NCI-H345 (cell line): ENCODE measurements around the gene GRAPL.
"Not testable (repeated sequence)": the region's sequence is repeated elsewhere in the genome, so short reads cannot be mapped to it uniquely, and the experiment has no call there.

Source experiments
- DNase-seq: peaks from one replicate; lab custom pipeline; 2025; lab: John Stamatoyannopoulos, UW

The GRAPL gene

GRCh38 chr17:19136605-19137004, 9.2 kb downstream of the GRAPL start:
- not testable (repeated sequence) for DNase-seq

DNA sequence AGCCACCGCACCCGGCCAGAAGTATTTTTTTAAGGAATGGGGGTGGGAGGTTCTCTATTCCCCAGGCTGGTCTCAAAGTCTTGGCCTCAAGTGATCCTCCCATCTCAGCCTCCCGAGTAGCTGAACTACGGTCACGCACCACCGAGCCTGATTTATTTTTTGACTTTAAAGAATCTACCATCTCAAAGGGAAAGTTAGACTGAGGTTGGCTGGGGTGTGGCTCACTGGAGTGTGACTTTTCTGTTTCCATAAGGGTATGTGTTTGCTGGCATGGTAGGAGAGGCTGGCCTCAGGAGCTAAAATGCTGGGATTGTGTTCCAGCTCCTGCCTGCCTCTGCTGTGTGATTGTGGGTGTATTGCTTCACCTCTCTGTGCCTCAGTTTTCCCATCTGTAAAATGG, 10.6 kb downstream of the GRAPL start:
- not testable (repeated sequence) for DNase-seq

- DNase-seq, result not testable (repeated sequence)
Measured at GRCh38 chr17:19141366-19142155, 14.2 kb downstream of the GRAPL start.

DNA sequence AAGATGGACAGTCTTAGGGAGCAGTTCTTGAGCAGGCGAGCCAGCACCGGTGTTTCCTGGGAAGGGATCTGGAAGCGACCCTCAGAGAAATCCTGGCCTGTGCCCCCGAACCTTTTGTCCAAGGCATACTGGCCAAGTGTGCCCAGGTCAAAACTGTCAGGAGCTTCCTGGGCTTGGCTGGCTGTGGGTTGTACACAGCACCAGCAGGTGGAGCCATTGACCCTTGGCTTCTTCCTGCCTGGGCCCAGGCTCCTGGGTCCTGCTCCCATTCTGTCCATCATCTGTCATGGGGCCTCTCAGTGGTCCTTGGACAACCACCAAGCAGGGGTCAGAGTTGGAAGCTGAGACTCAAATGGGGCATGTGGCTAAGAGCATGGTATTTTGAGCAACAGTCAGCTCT, 15.0 kb downstream of the GRAPL start:
- DNase-seq, result not testable (repeated sequence)

DNA sequence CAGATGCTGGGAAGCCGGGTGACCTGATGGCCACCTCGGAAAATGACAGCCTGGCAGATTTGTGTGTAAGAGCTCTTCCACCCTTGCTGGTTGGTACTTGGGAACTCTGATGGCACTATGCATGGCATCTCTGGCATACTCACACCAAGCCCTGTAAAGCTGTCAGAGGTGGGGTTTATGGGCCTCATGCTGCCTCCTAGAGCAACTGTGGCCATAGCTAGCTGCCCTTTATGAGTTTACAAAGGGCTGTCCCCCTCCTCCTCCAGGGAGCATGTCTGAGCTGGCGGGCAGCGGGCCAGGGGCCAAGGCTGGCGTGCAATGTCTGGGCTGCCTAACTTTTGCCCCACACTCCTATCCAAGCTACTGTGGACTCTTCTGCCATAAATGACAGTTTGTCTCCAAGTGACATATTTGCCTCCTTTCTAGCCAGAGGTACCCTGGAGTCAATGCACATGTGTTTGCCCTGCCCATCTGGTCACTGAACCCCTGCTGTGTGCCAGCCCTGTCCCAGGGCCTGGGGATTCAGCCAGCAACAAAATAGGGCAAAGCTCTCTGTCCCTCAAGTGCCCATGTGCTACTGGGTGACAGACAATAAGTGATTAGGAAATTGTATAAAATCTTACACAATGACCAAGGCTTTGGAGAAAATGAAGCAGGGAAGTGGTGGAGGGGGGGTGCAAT, 15.8 kb downstream of the GRAPL start:
- DNase-seq, result not testable (repeated sequence)

DNA sequence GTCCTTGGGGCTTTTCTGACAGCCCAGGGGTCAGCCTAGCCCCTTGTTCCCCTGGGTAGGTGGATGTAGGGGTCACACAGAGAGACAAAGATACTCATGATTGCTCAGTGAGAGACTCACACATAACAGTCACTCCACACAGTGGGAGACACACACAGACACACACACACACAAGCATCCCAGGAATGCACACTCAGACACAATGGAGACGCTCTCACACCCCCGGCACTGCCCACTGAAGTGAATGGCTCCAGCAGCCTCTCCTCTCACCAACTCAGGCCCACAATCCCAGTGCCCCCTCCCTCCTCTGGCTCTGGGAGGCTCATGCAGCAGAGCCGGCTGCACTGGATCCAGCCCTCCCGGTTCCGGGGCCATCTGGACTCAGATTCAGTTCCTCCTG, 17.0 kb downstream of the GRAPL start:
- DNase-seq, result not testable (repeated sequence)

DNA sequence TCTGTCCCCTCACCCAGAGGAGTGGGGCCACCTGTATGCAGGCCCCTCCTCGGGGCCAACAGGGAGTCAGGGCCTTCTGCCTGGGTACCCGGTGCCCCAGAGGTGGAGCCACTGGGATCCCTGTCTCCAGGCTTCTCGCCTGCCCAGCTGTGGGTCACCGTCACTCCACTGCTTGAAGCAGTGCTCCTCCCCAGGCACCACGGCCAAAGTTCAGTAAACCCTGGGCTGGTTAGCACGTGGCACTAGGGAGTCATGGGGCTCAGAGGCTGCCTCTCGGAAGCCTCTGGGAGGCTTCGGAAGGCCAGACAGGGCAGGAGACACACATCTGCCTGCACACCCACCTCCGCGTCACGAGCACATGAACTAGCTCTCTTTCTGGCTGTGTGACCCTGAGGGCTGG, 18.1 kb downstream of the GRAPL start:
- not testable (repeated sequence) for DNase-seq

- not testable (repeated sequence) for DNase-seq
Measured at GRCh38 chr17:19150678-19151615, 23.6 kb downstream of the GRAPL start.

GRCh38 chr17:19157628-19158027, 30.2 kb downstream of the GRAPL start:
- not testable (repeated sequence) for DNase-seq

- not testable (repeated sequence) for DNase-seq
Measured at GRCh38 chr17:19158478-19158877, 31.1 kb downstream of the GRAPL start.

DNA sequence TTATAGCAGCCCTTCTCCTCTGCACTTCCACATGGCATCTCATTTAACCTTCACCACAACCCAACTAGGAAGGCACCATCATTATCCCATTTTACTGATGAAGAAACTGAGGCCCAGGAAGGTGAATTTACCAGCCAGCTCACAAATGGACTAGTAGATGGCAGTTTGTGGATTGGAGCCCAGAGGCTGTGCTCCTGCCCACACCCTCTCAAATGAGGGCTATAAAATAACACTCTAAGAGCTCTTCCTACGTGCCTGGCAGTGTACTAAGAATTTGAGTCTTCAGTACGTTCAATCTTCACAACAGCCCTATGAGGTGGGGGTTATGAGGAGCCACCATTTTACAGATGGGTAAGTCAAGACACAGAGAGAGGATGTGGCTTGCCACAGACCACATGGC, 31.5 kb downstream of the GRAPL start:
- DNase-seq, result not testable (repeated sequence)

GRCh38 chr17:19161308-19162107, 34.1 kb downstream of the GRAPL start:
- DNase-seq, result not testable (repeated sequence)

DNA sequence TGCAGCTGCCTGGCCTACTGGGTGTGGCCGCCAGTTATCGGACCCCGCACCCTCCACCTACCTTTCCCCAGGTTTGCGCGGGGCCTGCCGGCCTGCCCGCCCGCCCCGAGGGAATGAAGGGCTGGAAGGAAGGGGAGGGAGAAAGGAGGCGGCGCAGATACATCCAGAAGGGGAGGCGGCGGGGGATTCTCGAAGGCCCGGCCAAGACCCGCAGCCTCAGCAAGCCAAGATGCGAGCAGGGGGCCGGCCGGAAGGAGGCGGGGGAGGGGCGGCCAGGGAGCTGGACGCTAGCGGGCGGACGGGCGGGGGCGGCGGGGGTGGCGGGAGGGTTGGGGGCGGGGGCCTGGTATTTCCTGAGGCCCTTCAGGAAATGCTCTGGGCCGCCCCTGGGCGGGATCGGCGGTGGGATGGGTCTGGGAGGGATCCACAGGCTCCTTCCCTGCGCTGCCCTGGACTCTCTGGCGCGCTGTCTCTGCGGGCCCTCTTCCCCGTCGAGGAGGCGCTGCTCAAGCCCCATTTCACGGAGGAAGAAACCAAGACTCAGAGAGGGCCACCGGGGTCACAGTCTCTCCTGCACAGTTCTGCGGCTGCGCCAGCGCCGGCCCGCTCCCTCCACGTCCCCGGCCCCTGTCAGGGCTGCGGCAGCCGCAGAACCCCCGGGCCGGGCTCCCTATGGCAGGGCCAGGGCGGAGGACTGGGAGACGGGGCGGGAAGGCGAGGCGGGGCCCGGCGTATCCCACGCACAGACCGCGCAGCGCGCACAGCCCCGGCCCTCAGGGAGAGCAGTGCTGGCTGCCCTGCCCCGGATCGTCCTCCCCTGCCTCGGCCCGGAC, 35.2 kb downstream of the GRAPL start:
- DNase-seq, result not testable (repeated sequence)

DNA sequence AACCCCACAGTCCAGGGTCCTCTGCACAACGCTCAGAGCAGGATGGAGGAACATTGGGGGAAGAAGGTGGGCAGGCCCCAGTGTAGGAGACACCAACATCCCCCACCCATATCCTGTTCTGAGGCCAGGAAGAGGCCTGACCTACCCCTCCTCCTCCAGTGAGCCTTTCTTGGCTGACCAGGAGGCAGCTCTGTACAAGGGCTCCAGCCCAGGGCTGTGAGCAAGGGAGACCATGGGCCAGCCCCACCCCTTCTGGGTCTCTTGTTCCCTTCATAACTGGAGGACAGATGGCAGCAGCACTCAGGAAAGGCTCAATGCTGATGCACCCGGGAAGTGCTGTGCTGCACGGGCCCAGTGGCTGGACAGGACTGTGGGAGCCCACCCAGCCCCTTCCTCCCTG, 47.0 kb downstream of the GRAPL start:
- DNase-seq, result not testable (repeated sequence)

GRCh38 chr17:19175410-19175809, 48.0 kb downstream of the GRAPL start:
- DNase-seq, result not testable (repeated sequence)

- DNase-seq, result not testable (repeated sequence)
Measured at GRCh38 chr17:19181040-19181875, 53.9 kb downstream of the GRAPL start.

GRCh38 chr17:19187883-19188869, 60.8 kb downstream of the GRAPL start:
- DNase-seq, result not testable (repeated sequence)
